CD1c-positive myeloid dendritic cell (primary cell): ENCODE data around the gene LRRTM1.

Source experiments
- DNase-seq: peaks from one replicate; pipeline ENCODE4 v3.0.0-alpha.2; 2016; ENCODE audit errors: extremely low spot score

The LRRTM1 gene

GRCh38 chr2:80302314-80303005 is 2.1 kb downstream of the LRRTM1 start:
- no peak for DNase-seq

GRCh38 chr2:80302001-80302313 is 2.6 kb downstream of the LRRTM1 start:
- no peak for DNase-seq

DNA sequence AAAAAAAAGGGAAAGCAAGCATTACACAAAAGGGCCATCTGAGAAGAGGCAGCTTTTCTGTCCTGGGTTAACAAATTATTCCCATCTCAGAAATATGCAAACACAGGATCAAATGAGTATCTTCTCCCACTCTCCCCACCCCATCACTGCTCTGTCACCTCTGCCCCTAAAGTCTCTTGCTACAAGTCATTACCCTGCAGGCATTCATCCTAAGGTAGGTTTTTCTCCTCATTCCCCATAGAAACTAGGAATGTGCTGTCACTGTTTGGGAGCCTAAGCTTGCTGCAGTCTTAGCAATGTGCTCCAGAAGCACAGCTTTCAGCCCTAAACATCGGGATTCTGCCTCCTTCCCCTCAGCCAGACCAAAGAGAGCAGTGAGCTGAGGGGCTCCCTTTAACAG is 3.6 kb downstream of the LRRTM1 start:
- no peak for DNase-seq

DNA sequence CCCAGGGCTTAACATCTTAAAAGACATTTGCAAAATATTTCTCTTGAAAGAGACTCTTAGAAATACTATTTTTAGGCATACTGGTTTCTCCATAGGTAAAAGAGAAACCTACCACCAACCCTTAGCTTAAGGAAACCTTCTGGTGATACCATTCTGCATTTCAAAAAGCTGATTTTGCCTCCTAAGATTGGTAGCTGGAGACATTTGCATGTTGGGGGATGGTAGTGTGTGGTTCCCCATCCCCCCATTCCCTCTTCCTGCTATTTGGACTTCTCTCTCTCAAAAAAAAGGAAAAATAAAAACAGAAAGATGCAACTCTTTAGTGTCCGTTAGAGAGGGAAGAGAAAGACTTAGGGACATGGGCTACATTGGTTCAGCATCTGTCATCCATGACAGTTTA is 4.2 kb downstream of the LRRTM1 start:
- no peak for DNase-seq

- DNase-seq, result no peak
Observed at GRCh38 chr2:80299661-80300060, 4.9 kb downstream of the LRRTM1 start.

DNA sequence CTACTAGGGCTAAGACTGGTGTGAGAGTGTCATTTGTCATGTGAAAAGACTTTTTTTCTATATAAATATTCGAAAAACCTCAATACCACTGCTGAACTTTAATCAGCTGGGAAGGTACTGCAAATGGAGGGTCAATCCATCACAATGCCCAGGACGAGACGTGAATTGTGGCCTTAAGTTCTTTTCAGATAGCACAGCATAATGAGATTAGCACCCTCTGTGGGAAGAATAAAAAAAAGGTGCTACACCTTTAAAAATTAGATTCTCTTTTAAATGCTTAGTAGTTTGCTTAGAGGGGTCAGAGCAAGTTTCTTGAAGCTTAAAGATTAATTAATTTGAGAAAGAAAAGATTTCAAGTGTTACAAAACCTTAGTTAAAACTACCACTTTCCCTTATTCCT is 5.6 kb downstream of the LRRTM1 start:
- no peak for DNase-seq

GRCh38 chr2:80293039-80293438 is 11.5 kb downstream of the LRRTM1 start:
- no peak for DNase-seq

DNA sequence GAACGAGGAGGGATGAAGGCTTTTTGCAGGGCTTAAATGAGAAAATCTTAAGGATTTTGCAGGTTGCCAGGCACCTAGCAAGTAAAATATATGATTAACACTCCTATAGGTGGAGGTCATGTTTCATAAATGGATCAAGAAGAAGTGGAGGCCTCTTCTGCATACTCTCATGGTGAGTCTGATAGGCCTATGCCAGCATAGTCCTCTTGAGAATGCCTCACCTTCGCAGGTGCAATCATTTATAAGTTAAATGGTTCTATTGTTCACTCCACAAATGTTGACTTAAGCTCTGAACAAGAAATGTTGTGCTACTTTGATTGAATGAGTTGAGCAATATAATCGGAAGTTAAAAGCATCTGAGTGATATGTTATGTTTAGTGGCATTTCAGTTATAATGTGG is 12.1 kb downstream of the LRRTM1 start:
- DNase-seq, result no peak

GRCh38 chr2:80291656-80292055 is 12.9 kb downstream of the LRRTM1 start:
- no peak for DNase-seq

DNA sequence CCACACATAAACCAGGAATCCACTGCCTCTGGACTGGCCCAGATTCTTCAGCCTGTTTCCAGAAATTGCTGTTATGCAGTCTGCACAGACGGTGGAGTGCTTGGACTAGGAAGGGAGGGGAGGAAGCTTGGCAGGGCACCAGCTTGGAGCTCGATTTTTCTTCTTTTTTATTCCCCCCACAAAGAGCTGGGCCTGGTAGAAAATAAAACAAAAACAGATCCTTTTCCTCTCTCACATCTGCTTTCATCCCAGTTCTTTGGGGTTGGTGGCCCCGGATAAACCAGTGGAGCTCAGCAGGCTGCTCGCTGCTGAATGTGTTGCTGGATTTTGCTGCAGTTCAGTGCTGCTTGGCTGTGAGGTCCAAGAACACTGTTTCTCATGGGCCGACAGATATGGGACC is 16.0 kb downstream of the LRRTM1 start:
- no peak for DNase-seq

DNA sequence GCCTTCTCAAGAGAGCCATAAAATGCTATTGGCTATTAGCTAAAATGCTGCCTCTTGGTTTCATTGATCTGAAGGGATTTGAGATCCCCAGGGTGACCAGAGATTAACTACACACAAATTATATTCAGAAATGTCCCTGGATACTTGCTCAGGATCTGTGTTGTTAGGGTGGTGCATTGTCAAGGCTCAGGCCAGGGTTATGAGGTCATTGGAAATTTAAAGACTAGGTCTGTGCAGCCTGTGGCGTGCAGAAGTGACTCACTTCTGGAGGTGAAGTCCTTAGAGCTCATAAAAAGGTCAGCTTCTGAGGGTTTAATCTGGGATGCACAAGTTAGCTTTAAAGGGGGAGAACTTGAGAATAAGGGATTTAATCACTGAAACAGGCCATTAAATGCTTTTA is 23.5 kb downstream of the LRRTM1 start:
- no peak for DNase-seq

DNA sequence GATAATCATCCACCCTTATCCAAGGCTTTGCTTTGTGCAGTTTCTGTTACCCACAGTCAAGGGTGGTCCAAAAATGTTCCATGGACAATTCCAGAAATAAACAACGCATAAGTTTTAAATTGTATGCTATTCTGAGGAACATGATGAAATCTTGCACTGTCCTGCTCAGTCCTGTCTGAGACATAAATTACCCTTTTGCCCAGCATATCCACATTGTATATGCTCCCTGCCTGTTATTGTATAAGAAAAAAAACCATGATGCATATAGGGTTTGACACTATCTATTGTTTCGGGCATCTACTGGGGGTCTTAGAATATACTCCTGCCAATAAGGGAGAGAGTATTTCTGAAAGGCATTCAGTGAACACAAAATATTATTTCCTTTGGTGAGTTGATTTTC is 24.0 kb downstream of the LRRTM1 start:
- no peak for DNase-seq

DNA sequence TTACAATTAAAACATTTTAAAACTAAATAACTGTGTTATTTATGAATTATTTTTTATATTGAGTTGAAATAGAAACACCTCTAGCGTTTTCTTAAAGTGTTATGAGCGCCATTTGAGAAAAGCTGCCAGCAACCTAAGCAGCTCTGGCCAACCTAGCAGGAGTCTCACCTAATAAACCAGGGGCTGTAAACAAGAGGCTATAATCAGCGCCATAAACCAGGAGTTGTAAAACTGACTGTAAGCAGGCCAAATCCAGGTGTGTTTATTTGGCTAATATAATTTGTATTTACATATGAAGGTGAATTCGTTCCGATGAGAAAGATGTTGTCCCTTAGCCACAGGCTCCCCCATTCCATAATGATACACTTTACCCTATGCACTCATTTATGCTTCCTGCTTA is 34.7 kb downstream of the LRRTM1 start:
- no peak for DNase-seq

DNA sequence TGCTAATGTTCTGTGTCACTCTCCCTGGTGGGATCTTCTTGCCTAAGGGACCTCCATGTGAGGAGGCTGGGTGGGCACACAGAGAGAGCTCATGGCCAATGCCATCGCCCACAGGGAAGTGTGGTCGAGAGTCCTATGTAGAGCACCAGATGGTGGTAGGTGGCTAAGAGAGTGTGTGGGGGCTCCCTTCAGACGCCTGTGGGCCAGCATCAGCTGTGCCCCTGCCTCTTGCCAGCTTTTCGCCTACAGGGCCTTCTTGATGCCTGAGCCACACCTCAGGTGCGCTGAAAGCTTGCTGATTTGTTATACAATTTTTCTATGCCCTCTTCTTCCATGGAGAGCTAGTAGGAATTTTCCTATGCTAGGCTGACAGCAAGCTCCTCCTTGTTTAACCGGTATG is 38.3 kb downstream of the LRRTM1 start:
- DNase-seq, result no peak

DNA sequence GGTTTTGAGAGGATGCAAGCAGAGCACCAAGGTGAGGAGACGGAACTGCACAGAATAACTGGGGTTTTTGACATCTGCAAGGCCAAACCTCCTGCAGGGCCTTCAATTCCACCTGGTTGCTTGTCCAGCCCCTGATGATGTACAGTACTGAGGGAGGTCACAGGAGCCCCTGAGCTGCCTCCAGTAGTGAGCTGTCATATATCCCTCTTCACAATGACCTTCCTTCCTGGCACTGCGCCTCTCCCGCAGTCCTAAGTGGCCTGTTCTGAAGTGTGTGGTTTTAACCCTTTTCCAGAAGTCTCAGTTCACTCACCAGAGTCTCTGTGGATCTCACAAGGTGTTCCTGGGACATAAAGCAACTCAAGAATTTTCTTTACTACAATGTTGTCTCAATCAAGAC is 45.3 kb downstream of the LRRTM1 start:
- DNase-seq, result no peak

- no peak for DNase-seq
Observed at GRCh38 chr2:80258793-80259192, 45.8 kb downstream of the LRRTM1 start.

DNA sequence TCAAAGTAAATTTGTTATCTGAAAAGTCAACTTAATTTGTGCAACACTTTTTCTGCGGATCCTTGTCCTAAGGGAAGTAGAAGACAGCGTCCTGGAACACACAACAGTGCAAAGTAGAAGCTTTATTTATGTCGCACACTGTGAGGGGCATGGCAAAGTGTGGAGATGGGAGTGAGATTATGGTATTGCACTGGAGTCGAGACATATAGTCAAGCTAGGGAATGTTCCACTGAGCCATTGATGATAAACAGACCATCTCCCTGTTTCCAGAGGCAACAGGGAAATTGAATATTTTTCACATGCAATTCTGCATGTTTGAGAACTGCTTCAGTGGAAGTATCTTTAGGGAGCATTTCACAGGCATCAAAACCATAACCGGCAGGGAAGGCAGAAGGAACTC is 46.2 kb downstream of the LRRTM1 start:
- DNase-seq, result no peak

DNA sequence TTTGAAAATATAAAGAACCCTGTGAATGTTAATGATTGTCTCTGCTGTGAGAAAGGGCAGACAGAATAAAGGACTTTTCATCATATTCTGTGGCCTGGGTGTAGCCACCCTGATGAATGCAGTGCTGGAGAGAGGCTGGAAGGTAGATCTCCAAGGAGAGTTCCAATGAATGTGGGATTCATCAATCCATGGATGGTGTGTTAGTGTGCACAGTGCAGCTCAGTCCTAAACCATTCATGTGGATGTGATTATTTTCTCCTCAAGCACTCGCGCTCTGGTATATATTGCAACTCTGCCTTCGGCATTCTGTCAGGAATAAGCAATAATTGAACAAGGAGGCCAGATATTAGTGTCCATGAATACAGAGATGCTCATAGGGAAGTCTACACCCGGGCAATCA is 47.1 kb downstream of the LRRTM1 start:
- DNase-seq, result no peak

DNA sequence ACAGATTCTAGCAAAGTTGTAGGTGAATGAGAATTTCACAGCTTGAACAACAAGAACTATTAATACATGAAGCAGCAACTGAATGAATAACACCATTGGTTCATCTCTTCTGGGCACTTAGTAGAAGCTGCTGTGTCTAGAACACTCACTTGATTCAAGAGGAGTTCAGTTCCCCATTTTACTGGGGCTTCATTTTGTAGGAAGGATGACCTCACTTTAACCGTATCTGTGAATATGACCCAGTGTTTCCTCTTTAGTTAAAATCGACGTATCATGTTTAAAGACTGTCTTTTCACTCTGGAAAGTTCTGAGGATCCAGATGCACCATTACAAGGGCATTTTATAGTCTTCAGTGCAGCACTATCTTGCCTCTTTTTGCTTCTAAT is 47.8 kb downstream of the LRRTM1 start:
- no peak for DNase-seq

- DNase-seq, result no peak
Observed at GRCh38 chr2:80255918-80256781, 48.4 kb downstream of the LRRTM1 start.

DNA sequence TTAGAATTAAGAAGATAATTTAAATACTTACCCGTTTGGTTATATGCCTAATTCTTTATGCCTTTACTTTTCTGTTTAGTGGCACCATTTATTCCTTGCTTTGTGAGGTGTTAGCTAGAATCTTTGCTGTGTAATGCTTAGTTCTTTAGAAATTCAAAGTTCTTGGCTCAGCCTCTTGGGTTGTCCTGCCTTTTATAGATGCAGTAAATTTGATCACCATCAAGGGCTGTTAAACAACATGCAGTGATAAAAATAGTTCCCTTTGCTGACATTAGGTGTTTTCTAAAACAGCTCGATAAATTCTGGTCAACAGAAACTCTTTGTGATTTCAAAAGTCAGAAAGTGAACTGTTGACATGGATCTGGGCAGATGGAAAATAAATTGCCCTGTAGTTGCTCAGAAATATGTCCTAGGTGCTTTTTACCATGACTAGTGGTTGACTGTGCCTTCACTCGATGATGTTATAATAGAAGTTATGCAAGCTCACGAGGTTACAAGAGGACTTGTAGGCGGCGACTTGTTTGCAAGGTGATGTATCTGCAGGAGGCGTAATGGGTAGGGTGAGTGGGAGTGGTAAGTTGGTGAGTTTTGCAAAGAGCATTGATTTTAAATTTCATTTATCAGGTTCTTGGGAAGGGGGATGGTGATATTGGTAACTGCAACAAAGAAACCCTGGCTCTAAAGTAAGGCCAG is 52.1 kb downstream of the LRRTM1 start:
- DNase-seq, result no peak
